ENCODE measurements around the gene FHIP2A.
"Not testable (repeated sequence)": the region's sequence is repeated elsewhere in the genome, so short reads cannot be mapped to it uniquely, and the experiment has no call there.

The FHIP2A gene, protein sequence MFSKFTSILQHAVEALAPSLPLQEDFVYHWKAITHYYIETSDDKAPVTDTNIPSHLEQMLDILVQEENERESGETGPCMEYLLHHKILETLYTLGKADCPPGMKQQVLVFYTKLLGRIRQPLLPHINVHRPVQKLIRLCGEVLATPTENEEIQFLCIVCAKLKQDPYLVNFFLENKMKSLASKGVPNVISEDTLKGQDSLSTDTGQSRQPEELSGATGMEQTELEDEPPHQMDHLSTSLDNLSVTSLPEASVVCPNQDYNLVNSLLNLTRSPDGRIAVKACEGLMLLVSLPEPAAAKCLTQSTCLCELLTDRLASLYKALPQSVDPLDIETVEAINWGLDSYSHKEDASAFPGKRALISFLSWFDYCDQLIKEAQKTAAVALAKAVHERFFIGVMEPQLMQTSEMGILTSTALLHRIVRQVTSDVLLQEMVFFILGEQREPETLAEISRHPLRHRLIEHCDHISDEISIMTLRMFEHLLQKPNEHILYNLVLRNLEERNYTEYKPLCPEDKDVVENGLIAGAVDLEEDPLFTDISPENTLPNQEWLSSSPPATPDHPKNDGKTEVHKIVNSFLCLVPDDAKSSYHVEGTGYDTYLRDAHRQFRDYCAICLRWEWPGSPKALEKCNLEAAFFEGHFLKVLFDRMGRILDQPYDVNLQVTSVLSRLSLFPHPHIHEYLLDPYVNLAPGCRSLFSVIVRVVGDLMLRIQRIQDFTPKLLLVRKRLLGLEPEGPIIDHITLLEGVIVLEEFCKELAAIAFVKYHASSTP

DNA sequence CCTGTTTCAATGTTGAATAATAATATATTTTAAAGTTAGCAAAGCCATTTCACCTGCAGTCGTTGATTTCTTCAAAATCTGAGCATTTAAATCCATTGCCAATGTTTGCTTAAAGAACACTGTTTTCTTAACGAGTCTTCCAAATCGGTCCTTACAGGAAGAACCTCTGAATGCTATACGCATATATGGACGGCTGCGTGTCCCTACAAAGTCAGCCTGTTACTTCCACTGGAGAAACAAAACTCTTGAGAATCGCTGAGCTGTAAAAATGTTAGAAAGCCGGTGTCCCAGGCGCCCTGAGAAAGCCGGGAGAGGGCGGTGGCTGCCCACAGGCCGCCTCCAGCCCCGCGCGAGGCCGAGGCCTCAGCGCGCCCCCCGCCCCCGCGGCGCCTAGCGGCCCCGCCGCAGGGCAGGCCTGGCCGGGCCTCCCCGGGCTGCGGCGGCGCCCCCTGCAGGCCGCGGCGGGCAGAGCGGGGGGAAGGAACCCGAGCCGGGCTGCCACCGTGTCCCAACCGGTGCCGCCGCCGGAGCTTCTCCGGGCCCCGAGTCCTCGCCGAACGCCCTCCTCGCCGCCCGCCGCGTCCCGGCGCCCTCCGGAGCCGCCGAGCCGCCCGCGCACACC lies at the start of gene FHIP2A:
FHIP2A (plus strand) TSS at position 488 of the 622 bp plus-strand sequence. CDS start 299 bp downstream, outside the sequence.
- peak; percentile 45 for DNase-seq

DNA sequence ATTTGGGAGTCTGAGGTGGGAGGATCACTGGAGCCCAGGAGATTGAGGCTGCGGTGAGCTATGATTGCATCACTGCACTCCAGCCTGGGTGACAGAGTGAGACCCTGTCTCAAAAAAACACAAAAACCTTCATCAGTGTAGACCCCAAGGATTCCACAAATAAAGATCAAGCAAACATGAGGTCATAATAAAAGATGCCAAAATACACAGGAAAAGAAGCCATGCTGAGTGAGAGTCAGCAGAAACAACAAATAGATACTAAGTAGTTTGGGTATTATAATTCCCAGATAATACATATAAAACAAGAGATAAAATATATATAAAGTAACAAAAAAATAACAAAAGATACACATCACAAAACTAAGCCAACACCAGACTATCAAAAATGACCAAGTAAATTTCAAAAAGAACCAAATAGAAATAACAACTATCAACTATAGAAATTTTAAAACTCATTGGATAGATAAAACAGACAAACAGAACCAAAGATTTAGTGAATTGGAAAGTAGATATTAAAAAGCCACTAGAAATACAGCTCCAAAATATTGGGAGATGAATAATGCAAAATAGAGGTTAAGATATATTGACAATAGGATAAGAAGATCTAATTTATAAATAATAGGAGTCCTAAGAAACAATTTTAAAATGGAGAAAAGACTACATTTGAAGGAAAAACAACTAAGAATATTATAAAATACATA lies 48.9 kb upstream of the FHIP2A start:
- DNase-seq, result no peak

DNA sequence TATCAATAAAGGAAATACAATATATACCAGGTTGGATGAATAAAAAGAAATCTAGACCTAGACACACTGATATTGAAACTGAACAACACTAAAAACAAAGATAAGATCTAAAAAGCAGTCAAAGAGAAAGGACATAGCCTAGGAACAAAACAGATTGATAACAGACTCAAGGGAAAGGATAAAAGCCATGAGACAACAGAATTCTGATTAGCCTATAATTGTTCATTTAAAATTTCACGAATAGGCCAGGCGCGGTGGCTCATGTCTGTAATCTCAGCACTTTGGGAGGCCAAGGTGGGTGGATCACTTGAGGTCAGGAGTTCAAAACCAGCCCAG lies 48.4 kb upstream of the FHIP2A start:
- DNase-seq, result no peak

DNA sequence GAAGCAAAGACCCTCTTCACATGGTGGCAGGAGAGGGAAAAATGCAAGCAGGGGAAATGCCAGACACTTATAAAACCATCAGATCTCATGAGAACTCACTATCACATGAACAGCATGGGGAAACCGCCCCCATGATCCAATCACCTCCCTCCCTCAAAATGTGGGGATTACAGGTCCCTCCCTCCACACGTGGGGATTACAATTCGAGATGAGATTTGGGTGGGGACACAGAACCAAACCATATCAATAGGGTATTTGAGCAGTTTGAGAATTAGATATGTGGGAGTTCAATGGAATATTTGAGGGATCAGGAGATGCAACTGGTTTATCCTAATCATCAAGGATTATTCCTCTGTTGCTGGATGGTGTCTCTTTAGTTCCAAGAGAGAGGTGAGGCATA lies 46.5 kb upstream of the FHIP2A start:
- not testable (repeated sequence) for DNase-seq

DNA sequence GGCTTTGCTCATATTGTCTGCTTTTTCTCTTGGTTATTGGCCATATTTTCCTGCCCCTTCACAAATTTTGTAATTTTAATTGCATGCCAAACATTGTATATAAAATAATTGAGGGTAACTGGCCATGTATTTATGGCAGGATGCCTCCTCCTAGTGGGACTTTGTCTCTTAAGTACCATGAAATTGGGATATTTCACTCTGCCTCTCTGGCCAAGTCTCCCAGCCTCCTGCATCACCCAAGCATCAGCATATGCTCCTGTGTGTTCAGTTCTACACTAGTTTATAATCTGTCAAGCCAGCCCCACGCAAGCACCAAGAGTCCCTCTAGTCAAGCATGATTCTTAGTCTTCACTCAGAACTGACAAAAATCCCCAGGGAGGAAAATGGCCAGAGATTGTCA lies 44.2 kb upstream of the FHIP2A start:
- DNase-seq, result no peak

DNA sequence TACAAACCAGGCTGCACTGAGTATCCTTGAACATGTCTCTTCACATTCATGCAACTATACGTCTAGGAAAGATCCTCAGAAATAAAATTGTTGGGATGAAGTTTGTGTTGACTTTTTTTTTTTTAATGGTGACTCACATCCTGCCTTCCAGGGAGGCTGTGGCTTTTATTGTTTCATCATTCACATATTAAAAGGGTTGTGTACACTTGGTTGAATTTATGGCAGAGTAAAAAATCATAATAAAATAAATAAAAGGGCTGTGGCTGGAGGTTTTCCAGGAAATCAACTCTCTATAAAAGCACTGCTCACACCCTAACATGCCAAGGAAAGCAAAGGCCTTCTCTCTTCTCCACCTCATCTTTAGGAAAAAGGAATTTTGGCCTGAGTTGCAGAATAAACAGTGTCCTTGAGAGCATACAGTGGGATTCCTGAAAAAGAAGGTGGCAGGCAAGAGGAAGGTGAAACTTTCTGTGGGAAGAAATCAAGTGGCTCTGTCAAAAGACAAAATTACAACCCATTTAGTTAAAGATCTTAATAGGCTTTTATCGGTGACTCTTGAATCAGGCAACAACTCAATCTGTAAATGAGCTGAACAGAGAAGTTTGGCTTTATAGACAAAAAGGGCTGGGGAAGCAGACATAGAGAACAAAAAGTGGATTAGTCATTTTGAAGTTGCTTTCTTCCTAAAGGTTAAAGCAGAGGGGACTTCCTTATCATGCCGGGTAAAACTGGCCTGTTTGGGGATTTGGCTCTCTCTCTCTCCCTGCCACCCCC lies 41.6 kb upstream of the FHIP2A start:
- peak; percentile 55 for DNase-seq

DNA sequence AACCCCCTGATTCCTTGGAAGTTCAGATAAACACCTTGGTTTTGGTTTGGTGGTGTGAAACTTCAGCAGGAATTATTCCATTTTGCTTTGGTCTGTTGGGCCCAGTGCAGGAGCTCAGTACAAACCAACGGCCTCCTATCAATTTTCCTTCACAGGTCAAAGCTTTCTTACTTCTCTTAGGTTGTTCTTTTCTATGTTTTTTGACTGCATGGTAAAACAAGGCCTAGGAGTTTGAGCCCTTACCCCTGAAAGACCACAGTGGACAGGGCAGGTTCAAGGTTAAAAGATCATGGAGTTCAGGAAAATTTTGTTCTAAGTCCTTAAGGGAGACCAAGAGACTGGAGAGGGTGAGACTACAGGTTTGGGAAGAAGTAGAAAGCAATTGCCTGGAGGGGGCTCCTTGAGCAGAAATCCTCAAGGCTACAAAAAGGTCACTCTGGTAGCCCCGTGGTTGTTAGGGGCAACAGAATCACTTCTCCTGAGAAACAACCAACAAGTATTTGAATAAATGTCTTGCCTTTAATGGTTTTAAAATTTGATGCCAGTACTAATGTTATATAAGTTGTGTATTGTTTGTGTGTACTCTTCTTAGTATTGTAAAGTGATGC lies 40.9 kb upstream of the FHIP2A start:
- DNase-seq, result no peak

DNA sequence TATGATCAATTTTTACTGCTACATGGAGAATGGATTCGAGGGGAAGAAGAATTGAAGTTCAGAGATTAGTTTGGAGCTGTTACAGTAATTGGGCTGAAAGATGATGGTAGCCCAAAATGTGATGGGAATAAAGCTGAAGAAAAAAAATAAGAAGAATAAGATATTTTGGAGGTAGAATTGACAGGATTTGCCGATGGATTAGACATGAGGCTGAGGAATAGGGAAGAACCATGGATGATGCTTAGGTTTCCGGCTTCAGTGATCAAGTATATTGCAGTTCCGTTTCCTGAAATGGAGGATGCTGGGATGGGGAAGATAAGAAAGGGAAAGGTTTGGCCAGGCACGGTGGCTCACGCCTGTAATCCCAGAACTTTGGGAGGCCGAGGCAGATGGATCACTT lies 38.9 kb upstream of the FHIP2A start:
- DNase-seq, result no peak

DNA sequence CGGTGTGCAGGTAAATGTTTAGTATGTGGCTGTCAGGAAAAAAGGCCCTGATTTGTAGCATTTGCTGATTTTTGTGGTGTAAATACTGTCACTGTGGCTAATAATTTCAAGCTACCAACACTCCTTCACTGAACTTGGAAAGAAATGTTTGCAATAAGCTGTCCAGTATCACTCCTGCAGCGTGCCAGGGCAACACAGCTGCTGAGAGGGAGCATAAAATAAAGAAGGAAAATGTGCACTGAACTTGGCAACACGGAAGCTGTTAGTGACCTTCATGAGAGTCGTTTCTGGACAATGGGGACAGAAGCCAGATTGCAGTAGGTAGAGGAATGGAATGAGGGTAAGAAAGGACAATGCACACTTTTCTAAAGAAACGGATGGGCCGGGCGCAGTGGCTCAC lies 37.9 kb upstream of the FHIP2A start:
- no peak for DNase-seq

DNA sequence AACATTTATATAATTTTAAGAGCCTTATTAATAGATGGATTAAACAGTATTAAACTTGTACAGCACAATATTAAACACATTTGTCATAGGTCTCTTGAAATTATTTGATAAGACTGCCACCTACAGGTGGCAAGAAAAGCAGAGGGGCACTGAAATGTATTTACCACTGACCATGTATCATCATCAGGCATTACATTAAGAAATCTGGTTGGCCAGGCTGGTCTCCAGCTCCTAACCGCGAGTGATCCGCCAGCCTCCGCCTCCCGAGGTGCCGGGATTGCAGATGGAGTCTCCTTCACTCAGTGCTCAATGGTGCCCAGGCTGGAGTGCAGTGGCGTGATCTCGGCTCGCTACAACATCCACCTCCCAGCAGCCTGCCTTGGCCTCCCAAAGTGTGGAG lies 35.1 kb upstream of the FHIP2A start:
- DNase-seq, result peak; percentile 74

DNA sequence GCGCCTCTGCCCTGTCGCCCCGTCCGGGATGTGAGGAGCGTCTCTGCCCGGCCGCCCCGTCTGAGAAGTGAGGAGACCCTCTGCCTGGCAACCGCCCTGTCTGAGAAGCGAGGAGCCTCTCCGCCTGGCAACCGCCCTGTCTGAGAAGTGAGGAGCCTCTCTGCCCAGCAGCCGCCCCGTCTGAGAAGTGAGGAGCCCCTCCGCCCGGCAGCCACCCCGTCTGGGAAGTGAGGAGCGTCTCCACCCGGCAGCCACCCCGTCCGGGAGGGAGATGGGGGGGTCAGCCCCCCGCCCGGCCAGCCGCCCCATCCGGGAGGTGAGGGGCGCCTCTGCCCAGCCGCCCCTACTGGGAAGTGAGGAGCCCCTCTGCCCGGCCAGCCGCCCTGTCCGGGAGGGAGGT lies 34.4 kb upstream of the FHIP2A start:
- DNase-seq, result not testable (repeated sequence)

DNA sequence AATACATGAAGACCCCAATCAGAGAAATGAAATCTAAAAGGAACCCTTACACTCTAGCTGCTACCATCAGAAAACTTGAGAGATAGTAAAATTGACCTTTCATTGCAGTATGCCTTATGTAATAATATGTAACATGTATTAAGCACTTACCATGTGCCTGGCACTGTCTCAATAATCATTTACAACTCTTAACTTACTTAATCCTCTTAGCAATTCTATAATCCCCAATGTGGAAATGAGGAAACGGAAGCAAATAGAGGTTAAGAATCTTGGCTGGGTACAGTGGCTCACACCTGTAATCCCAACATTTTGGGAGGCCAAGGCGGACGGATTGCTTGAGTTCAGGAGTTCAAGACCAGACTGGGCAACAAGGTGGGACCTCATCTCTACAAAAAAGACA lies 29.8 kb upstream of the FHIP2A start:
- DNase-seq, result no peak

DNA sequence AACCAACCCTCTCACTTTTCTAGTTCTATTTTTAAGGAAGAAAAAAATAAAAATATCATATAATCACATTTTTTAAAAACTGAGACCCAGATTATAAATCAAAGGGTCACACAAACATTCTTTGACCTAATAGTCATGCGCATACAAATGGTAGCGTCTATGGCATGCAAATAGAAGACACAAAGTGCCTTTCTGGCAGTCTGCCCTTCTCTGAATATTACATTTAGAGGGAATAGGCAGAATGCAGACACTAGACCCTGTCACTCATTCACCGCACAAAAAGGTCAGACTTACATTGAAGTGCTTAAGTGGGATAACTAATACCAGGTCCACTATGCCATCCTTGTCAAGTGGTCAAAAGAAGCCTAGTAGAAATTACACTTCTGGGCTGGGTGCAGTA lies 26.5 kb upstream of the FHIP2A start:
- DNase-seq, result no peak

DNA sequence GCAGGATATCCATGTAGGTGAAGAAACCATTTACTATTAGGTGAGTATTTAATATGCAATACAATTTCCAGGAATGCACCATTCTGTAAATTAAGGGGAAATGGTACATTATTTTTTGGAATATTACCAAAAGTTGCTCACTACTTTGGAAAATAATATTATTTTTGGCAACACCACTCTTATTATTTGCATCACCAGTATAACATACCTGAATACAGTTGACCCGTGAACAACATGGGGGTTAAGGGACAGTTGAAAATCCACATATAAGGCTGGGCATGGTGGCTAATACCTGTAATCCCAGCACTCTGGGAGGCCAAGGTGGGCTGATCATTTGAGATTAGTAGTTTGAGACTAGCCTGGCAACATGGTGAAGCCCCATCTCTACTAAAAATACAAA lies 21.2 kb upstream of the FHIP2A start:
- DNase-seq, result no peak

DNA sequence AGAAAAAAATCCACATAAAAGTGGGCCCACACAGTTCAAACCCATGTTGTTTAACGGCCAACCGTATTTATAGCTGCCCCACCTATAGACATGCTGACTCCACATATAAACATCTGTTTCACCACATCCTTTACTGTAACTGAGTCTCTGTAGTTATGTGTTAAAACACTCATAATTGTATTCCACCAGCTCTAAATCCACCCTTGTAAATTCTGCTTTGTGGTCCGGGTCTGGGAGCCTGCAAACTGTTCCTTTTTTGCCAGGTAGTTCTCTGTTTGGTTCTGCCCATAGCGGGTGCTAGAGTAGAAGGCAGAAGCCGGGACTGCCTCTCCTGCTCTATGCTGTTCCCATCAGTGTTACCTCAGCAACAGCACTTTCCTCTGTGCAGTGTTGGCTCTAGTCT lies 20.2 kb upstream of the FHIP2A start:
- DNase-seq, result no peak

DNA sequence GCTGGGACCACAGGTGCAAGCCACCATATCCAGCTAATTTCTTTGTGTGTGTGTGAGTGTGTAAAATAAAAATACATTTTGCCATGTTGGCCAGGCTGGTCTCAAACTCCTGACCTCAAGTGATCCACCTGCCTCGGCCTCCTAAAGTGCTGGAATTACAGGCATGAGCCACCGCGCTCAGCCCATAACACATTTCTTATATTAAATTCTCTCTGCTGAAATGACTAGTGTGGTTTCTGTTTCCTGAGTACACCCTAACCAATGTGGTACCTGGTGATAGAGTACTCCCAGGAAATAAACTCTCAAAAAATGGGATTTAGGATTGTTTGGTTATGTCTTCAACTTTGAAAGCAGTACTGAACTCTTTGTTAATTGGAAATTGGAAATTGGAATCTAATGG lies 19.4 kb upstream of the FHIP2A start:
- DNase-seq, result no peak

DNA sequence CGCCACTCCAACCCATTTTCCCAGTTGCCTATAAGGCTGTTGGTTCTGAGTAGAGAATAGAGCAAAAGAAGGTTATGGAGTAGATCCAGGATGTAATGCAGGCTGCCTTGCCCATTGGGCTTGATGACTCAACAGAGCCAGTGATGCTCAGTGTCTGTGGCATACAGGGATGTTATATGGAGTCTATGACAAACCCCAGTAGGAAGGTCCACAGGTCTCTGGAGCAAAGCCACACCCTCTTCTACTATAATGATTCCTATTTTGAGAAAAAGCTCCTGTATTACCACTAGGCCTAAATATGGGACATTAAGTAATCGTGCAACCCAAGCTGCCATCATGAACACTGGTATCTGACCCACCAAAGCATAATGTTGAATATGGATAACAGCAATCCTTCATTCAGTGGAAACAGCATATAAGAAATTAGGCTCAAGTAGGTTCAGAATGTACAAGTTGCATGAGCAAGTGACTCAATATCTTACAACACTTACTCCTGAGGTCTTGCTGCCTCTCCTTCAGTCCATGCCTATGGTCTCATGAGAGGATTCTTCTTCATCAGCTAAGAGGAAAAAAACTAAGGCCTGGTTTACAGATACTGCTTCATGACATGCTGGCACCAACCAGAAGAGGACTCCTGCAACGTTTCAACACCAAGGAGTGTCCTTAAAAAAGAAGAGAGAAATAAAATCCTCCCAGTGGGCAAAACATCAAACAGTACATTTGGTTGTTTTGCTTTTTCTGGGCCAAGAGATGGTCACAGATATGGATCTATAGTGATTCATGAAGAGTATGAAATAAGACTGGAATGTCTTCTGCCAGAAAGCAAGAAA lies 14.8 kb upstream of the FHIP2A start:
- DNase-seq, result no peak

DNA sequence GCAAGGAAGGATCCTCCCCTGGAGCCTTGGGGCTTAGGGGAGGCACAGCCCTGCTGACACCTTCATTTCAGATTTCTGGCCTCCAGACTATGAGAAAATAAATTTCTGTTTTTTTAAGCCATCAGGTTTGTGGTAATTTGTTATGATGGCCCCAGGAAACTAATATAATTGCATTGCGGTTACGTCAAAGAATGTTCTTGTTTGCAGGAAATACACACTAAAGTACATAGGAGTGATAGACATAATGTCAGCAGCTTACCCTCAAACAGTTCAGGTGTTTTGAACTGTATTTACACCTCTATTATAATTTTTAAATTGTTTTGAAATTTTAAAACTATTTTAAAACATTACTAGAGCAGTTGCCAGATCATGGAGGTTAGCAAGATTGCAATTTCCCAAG lies 12.6 kb upstream of the FHIP2A start:
- no peak for DNase-seq

DNA sequence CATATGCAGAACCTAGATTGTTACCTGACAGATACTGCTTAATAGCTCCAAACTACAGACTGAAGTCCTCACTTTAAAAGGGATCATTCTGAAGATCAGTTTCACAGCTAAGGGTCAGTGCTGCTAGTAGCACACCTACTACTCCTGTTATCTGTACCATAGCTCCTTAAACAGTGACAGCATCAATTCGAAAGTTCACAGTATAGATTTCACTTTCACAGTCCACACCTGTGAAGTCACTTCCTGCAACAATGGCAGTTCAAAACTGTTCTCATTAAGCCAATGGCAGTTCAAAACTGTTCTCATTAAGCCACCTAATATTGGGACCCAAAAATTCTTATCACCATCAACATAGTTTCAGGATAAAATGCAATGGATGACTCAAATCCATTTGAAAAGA lies 10.7 kb upstream of the FHIP2A start:
- DNase-seq, result no peak

DNA sequence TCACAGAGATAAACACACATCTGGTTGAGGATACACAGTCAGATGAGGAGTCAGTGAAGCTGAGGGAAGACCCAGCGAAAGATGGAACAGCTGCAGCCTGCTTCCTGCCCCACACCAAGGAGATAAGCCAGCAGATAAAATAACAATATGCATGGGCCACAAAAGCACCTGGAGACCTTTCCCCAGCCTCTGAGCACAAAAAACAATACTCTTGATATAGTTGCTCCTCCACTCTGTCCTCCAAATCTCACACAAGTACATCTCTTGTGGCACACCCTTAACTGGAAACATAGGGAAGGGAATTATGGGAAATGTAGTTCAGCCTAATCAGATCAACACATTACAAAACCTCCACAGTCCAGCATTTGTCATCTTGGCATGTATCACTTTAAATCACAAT lies 9.7 kb upstream of the FHIP2A start:
- DNase-seq, result no peak

DNA sequence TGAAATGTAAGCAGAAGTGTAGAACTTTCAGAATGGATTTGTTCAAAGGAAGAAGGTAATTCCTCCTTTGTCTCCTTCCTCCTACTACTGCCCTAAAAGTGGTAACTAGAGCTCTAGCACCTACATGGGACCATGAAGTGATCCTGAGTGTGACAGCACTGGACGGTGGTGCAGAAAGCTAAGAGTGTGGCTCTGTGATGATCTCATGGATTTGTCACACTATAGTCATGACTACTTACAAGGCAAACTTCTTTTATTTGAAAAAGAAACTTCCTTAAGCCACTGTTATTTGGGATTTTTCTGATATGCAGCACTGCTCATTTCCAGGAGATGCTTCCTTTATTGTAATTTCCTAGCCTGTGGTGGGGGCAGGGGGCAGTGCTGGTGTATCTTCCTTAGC lies 5.8 kb upstream of the FHIP2A start:
- no peak for DNase-seq
